Erythroblast (primary cell): ENCODE measurements around the gene USP48.

ENCODE experiments used
- GATA1 ChIP-seq: IDR thresholded peaks from 2 replicates; pipeline ENCODE4 v1.6.1; 2011; ENCODE audit warnings: low read depth, mild to moderate bottlenecking, control low read depth, low read length, moderate library complexity
- POLR2A ChIP-seq: IDR thresholded peaks from 2 replicates; pipeline ENCODE4 v1.6.1; 2011; ENCODE audit warnings: mild to moderate bottlenecking, low read length

DNA sequence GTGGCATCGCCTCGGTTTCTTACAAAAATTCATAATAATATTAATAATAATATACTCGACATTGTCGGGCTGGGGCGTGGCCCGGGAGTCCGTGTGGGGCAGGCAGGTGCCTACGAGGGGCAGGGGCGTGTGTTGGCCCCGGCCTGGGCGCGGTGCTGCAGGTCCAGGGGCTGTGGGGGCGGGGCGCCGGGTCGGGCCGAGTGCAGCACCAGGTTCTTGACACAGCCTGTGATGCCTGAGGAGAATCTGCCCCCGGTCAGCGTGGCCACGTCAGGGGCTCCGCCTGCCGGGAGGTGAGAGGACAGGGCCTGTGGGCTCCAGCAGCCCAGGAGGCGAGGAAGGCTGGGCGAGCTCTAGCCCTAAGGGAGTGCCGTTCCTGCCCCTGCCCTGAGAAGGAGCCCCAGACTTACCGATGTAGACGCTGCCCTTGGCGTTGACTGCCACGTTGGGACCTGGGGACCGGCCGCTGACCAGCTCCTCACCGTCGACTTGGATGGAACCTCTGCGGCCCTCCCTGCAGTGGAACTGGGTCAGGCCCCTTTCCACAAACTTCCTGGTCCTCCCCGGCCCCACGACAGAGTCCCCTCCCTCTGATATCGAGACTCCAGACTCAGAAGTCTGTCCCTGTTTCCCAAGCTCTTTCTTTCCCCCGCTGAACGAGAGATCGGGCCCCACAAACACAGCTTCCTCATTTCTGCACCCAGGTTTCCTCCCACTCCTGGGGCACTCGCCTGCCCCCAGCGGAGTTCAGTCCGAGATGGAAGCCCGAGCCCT is 40.4 kb upstream of the USP48 start:
- TF ChIP-seq POLR2A (no peak), GATA1 (no peak)
